ENCODE measurements around the gene EIF4E3.

DNA sequence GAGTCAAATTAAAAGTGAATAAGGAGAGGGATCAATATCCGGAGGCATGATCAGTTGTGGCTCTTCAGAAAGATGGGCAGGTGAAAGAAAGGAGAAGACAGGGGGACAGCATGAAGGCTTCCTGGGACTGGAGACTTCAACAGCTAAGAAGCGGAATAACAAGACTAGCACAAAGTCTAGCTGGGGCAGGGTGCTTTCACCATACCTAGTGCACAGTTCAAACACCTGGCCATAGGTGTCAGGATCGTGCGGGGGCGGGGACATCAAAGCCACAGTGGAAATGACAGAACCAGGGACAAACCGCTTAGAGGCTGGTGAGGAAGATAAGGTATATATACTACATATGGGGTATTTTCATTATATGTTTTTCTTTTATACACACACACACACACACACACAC lies 75.4 kb downstream of the EIF4E3 start:
- TF ChIP-seq, protein P1, sequence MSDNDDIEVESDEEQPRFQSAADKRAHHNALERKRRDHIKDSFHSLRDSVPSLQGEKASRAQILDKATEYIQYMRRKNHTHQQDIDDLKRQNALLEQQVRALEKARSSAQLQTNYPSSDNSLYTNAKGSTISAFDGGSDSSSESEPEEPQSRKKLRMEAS (IDR thresholded peaks at IDR 0.05; ENCODE audit: low read depth) = no peak
- TF ChIP-seq, protein P2, sequence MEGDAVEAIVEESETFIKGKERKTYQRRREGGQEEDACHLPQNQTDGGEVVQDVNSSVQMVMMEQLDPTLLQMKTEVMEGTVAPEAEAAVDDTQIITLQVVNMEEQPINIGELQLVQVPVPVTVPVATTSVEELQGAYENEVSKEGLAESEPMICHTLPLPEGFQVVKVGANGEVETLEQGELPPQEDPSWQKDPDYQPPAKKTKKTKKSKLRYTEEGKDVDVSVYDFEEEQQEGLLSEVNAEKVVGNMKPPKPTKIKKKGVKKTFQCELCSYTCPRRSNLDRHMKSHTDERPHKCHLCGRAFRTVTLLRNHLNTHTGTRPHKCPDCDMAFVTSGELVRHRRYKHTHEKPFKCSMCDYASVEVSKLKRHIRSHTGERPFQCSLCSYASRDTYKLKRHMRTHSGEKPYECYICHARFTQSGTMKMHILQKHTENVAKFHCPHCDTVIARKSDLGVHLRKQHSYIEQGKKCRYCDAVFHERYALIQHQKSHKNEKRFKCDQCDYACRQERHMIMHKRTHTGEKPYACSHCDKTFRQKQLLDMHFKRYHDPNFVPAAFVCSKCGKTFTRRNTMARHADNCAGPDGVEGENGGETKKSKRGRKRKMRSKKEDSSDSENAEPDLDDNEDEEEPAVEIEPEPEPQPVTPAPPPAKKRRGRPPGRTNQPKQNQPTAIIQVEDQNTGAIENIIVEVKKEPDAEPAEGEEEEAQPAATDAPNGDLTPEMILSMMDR (IDR thresholded peaks at IDR 0.05) = no peak
- TF ChIP-seq POLR2AphosphoS5 (IDR thresholded peaks at IDR 0.05; ENCODE audit: low read depth, low read length) (no peak), CHD2 (IDR thresholded peaks at IDR 0.05; ENCODE audit: low read length, partially characterized antibody) (no peak)
- TF ChIP-seq, protein P3, sequence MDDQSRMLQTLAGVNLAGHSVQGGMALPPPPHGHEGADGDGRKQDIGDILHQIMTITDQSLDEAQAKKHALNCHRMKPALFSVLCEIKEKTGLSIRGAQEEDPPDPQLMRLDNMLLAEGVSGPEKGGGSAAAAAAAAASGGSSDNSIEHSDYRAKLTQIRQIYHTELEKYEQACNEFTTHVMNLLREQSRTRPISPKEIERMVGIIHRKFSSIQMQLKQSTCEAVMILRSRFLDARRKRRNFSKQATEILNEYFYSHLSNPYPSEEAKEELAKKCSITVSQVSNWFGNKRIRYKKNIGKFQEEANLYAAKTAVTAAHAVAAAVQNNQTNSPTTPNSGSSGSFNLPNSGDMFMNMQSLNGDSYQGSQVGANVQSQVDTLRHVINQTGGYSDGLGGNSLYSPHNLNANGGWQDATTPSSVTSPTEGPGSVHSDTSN (IDR thresholded peaks at IDR 0.05) = no peak

Data from SK-N-SH (cell line).